Mammary epithelial cell (primary cell): Measurements from ENCODE around the gene ITM2B.

Experiments
- EZH2 ChIP-seq: IDR thresholded peaks from 2 replicates; pipeline ENCODE4 v1.6.1; 2012; ENCODE audit warnings: low read length, inconsistent platforms, borderline replicate concordance
- TF ChIP-seq, protein P1 (sequence below), 2 donors: IDR thresholded peaks in 1 of 2; conservative IDR thresholded peaks in 1 of 2; 2 replicates each; pipeline ENCODE4 v1.5.1; 2011 to 2012; ENCODE audit warnings: inconsistent platforms in 2 of 2, low read length in 2 of 2, mild to moderate bottlenecking in 2 of 2, control low read depth in 1 of 2, low read depth in 1 of 2; ENCODE audit not compliant: insufficient read depth in 1 of 2; ENCODE audit errors: extremely low read depth in 1 of 2

GRCh38 chr13:48242677-48243076 is 9.7 kb downstream of the ITM2B start:
- TF ChIP-seq, protein P1, sequence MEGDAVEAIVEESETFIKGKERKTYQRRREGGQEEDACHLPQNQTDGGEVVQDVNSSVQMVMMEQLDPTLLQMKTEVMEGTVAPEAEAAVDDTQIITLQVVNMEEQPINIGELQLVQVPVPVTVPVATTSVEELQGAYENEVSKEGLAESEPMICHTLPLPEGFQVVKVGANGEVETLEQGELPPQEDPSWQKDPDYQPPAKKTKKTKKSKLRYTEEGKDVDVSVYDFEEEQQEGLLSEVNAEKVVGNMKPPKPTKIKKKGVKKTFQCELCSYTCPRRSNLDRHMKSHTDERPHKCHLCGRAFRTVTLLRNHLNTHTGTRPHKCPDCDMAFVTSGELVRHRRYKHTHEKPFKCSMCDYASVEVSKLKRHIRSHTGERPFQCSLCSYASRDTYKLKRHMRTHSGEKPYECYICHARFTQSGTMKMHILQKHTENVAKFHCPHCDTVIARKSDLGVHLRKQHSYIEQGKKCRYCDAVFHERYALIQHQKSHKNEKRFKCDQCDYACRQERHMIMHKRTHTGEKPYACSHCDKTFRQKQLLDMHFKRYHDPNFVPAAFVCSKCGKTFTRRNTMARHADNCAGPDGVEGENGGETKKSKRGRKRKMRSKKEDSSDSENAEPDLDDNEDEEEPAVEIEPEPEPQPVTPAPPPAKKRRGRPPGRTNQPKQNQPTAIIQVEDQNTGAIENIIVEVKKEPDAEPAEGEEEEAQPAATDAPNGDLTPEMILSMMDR (conservative IDR thresholded peaks at IDR 0.05 in 1 of 2, IDR thresholded peaks at IDR 0.05 in 1 of 2; ENCODE audit: extremely low read depth in 1 of 2, insufficient read depth in 1 of 2, low read depth in 1 of 2, low read length in 2 of 2), result no peak
- TF ChIP-seq EZH2, result no peak
